Measurements from ENCODE around the gene GNAZ. TPM values are rescaled to one million over a fixed set of nuclear protein-coding genes. Genes with fewer than 3 reads are reported as not detected.

The GNAZ gene
- polyA plus RNA-seq, 4 donors, result 2.7 to 6.4 (median 4.9) TPM

- DNase-seq (ENCODE audit: low read depth in 4 of 4, low spot score in 3 of 4), result no peak
These were observed 20.1 kb downstream of the GNAZ start for GRCh38 chr22:23090457-23090835.

DNA sequence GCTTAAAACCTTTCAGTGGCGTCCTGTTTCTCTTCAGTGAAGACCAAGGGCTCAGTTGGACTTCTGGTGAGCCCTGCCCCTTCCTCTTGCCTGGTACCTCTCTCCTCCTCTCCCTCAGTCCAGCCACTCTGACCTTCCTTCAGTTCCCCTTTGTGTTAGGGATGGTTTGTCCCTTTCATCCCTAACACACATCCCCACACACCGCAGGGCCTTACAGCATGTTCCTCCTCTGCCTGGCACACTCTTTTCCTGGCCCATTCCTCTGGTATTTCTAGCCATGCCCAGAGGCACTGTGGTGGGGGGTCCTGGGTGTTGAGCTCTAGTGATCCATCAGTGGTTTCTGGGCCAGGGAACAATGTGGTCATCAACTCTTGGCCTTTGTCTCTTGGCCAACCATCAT is 21.4 kb downstream of the GNAZ start:
- DNase-seq (ENCODE audit: low read depth in 4 of 4, low spot score in 3 of 4), result no peak

GRCh38 chr22:23092217-23092955 is 22.1 kb downstream of the GNAZ start:
- no peak for DNase-seq (ENCODE audit: low read depth in 4 of 4, low spot score in 3 of 4)

GRCh38 chr22:23093051-23093788 is 22.9 kb downstream of the GNAZ start:
- no peak for DNase-seq (ENCODE audit: low read depth in 4 of 4, low spot score in 3 of 4)

GRCh38 chr22:23094260-23094659 is 23.9 kb downstream of the GNAZ start:
- no peak for DNase-seq (ENCODE audit: low read depth in 4 of 4, low spot score in 3 of 4)

DNA sequence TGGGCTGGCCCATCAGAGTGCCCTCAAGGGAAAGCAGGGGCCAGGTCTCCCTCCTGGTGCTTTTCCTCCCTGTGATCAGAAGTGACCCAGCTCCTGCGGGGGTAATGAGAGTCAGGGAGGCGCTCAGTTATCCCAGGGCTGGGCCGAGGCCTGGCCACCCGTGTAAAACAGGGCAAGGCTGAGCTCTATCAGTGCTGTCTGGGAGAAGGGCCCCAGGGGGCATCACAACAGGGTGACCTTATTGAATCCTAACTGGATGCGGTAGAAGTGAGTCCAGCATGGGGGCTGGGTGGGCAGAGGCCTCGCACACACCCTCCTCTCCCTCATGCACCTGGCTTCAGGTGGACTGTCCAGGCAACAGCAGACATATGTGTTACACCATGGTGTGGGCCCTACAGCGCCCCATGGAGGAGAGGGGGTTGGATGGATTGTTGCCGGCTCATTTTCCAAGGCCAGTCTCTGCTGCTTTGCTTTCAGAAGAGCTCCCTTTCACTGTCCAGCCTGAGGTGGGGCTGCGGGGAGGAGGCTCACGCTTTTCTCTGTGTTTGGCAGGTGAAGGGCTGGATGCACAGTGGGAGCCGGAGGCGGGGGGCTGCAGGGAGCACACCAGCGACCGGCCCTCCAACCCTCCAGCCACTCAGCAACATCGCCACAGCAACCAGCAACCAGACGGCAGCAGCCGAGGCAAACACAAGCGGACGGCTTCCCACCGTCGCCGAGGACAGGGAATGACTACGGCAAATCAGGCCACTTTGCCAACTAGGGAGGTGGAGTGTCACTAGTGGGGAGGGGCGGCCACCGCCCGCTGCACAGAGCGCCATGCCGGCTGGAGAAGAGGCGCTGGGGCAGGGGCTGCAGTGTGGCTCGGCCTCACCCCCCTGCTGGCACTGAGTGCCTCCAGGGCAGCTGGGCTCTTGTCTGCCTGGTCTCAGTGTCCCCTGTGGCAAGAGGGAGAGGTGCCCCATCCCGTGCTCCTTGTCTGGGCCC is 24.7 kb downstream of the GNAZ start:
- no peak for DNase-seq (ENCODE audit: low read depth in 4 of 4, low spot score in 3 of 4)

DNA sequence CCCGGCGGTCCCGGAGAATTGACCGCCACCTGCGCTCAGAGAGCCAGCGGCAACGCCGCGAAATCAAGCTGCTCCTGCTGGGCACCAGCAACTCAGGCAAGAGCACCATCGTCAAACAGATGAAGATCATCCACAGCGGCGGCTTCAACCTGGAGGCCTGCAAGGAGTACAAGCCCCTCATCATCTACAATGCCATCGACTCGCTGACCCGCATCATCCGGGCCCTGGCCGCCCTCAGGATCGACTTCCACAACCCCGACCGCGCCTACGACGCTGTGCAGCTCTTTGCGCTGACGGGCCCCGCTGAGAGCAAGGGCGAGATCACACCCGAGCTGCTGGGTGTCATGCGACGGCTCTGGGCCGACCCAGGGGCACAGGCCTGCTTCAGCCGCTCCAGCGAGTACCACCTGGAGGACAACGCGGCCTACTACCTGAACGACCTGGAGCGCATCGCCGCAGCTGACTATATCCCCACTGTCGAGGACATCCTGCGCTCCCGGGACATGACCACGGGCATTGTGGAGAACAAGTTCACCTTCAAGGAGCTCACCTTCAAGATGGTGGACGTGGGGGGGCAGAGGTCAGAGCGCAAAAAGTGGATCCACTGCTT is 25.5 kb downstream of the GNAZ start:
- DNase-seq (ENCODE audit: low read depth in 4 of 4, low spot score in 3 of 4), result no peak

- no peak for DNase-seq (ENCODE audit: low read depth in 4 of 4, low spot score in 3 of 4)
These were observed 27.3 kb downstream of the GNAZ start for GRCh38 chr22:23097412-23098229.

DNA sequence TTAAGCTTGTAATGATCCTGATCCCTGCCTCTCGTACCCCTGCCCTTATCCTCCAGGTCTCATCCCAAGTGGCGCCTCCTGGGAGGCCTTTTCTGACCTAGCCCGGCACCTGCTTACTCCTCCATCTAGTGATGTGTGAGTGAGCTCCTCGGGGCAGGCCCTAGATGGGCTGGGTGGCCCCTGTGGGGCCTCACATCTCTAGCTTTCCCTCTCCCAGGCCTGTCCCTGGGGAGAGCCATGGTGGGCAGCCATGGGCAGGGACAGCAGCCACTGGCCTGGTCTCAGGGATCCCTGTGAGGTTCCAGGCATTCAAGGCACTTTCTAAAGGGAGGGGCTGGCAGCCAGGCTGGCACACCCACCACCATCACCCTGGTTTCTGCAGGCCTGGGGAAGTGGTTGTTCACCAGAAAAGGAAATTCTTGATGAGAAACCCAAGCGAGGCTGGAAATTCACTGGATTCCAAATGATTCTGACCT is 27.9 kb downstream of the GNAZ start:
- no peak for DNase-seq (ENCODE audit: low read depth in 4 of 4, low spot score in 3 of 4)

DNA sequence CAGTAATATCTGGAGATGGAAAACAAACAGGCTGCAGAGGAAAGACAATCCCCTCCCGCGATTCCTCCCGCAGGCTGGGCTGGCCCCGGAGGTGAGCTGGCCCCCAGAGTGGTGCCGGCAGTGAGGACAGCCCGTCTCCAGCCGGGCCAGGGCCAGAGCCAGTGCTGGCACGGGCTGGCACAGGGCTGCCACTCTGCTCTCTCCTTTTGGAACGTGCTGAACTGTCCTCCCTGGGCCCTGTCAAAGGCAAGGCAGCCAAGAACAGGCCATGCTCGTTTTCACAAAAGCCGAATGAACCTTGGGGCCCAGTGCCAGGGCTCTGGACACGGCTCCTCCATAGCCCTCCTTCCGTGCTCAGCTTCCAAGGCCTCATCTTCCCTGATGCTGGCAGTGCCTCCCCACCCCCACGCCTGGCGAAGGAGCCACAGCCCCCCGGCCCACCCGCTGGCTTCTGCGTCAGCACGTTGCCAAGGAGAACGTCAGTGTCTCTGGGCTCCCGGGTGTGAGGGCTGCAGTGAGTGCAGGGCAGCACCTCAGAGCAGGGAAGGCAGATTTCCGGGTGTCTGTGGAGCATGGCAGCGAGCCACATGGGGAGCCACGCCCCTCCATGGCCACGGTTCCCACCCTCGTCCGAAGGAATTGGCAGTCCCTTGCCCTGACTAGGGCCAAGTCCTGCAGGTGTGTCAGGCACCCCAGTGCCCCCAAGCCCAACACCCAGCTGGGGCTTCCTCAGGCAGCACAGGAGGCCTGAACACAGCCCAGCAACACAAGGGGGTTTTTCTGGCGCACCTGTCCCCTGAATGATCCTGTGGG is 28.6 kb downstream of the GNAZ start:
- no peak for DNase-seq (ENCODE audit: low read depth in 4 of 4, low spot score in 3 of 4)

DNA sequence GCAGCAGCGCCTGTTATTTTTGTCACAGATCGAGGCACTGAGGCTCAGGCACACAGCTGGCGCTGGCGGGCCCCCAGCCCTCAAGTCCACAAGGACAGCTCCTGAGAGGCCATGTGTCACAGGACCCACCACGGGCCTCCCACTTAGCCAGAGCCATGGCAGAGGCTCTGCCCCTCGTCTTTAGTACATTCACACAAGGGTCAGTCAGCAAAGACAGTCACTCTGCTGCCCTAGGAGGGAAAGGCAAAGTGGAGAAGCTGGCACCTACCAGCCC is 29.1 kb downstream of the GNAZ start:
- no peak for DNase-seq (ENCODE audit: low read depth in 4 of 4, low spot score in 3 of 4)

DNA sequence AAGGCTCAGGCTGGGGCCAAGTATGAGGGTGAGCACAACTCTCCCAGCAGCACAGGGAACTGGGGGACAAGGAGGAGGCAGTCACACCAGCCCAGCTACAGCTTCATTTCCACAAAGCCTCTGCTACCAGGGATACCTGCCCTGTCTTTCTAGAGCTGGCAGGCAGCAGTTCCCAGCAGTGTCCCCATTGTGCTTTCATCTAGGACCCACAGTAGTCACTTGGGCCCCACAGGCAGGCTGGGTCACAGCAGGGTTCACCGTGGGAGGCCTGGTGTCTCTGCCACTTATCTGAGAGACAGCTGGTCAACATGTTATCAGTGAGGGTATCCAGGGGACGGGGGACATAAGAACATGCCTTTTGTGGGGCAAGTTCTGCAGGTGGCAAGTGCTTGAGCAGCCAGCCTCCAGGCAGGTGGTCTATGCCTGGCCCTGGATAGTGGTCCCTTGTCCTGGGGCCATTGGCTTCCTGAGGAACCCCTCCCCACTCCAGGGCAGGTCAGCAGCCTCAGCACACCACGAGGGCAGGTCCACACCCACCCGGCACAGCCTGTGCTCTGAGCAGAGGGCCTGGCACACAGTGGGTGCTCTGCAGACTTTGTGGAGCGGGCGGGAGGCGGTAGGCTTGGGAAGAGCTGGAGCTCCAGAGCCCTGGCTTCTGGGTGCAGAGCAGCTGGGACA is 29.9 kb downstream of the GNAZ start:
- DNase-seq (ENCODE audit: low read depth in 4 of 4, low spot score in 3 of 4), result no peak

DNA sequence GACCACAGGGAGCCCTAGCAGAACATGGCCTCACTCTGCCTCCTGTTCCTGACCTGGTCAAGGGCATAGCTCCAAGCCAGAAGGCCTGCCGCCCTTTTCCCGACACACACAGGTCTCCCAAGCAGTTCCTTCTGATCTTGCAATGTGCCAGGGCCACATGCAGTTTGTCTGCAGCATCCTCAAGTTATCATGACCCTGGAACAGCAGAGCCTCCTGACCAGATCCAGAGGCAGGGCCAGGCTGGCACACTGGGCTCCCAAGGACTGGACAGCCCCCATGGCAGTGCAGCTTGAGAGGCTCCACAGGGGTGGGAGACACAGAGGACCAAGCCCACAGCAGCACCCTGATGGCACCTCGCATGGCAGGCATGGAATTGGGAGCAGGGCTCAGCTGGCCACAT is 31.2 kb downstream of the GNAZ start:
- no peak for DNase-seq (ENCODE audit: low read depth in 4 of 4, low spot score in 3 of 4)

DNA sequence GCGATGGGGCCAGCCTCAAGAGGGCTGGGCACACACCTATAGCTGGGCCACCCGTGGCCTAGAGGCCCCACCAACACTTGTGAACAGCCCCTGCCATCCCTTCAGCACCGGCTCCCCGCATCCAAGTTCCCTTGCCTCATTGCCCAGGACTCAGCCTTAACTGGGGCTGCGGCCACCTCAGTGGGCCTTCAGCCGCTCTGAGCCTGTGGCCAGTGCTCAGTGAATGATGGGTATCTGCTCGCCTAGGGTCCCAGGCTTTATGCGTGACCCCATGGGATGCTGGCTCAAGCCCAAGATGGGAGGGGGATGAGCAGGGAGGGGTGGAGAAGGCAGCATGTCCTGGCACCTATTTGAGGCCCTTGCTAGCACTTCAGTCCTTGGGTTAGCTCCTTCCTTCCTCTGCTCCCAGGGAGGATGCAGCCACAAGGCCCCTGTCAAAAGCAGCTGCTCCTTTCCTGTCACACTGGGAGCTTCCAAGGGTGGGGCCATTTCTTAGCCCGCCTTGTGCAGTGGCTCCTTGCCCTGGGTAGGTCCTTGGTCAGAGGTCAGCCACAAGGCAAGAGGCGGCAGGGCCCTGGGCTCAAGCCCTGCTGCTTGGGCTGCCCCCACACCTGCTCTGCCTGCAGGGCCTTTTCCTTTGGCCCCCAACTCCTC is 31.8 kb downstream of the GNAZ start:
- DNase-seq (ENCODE audit: low read depth in 4 of 4, low spot score in 3 of 4), result no peak

DNA sequence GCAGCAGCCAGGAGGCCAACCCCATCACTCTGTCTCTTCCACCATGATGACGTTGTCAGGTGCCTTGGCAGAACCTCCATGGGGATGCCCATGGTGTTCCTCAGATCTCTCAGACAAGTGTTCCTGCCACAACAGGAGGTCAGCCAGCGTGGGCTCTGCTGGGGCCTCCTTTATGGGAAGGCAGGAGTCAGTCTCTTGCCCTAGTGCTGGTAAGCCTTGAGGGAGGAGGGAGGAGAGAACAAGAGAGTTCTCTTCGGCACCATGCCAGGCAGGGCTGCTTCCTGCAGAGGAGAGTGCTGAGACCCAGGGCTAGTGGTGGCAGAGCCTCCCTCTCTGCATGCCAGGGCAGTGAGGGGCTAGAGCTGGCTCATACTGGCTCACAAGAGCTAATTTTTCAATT is 32.5 kb downstream of the GNAZ start:
- no peak for DNase-seq (ENCODE audit: low read depth in 4 of 4, low spot score in 3 of 4)

- no peak for DNase-seq (ENCODE audit: low read depth in 4 of 4, low spot score in 3 of 4)
These were observed 33.1 kb downstream of the GNAZ start for GRCh38 chr22:23103199-23103954.

DNA sequence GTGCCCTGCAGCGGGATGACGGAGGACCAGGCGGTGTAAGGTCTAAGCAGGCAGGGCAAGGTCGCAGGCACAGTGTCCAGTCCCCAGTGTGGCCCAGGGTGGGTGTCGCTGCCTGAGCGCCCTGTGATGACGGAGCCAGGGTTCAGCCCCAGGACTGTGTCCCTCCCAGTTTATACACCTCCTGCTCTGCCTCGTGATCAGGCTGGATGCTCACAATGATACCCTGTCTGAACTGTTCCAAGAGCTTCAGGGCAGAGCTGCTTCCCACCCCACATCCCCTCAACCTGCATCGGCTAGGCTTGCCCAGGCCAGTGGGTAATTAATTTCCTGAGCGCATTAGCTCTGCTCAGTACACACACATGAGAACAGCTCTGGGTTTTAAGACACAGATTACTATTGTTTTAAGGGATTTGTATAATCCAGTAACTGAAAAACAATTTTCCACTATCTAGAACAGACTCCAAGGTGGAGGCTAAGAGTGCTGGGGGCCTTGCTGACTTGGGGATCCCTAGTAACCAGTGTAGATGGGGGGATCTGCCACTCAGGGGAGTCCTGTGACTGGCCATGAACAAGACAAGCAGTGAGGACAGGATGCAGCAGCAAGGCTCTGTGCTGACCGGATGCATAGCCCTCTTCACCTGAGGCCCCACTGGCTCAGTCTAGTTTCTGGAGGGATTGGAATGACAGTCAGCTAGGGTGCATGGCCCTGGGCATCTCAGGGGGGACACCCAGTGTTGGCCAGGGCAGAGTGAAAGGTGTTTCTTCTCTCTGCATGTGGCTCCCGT is 34.1 kb downstream of the GNAZ start:
- DNase-seq (ENCODE audit: low read depth in 4 of 4, low spot score in 3 of 4), result no peak
